ENCODE measurements around the gene FAM174B.

The FAM174B gene

GRCh38 chr15:92599394-92599970 lies 56.1 kb downstream of the FAM174B start:
- peak; percentile 33 for DNase-seq (ENCODE audit: low spot score)

GRCh38 chr15:92597548-92597947 lies 58.0 kb downstream of the FAM174B start:
- DNase-seq (ENCODE audit: low spot score): no peak

- DNase-seq (ENCODE audit: low spot score): no peak
Observed at GRCh38 chr15:92596623-92597022, 59.0 kb downstream of the FAM174B start.

- DNase-seq (ENCODE audit: low spot score): no peak
Observed at GRCh38 chr15:92595506-92596381, 59.8 kb downstream of the FAM174B start.

GRCh38 chr15:92591275-92591674 lies 64.3 kb downstream of the FAM174B start:
- no peak for DNase-seq (ENCODE audit: low spot score)

- DNase-seq (ENCODE audit: low spot score): no peak
Observed at GRCh38 chr15:92586966-92587365, 68.6 kb downstream of the FAM174B start.

- no peak for DNase-seq (ENCODE audit: low spot score)
Observed at GRCh38 chr15:92586383-92586942, 69.1 kb downstream of the FAM174B start.

GRCh38 chr15:92584105-92584504 lies 71.5 kb downstream of the FAM174B start:
- DNase-seq (ENCODE audit: low spot score): no peak

GRCh38 chr15:92583096-92584034 lies 72.2 kb downstream of the FAM174B start:
- no peak for DNase-seq (ENCODE audit: low spot score)

- DNase-seq (ENCODE audit: low spot score): no peak
Observed at GRCh38 chr15:92582206-92582605, 73.4 kb downstream of the FAM174B start.

GRCh38 chr15:92580933-92581445 lies 74.6 kb downstream of the FAM174B start:
- DNase-seq (ENCODE audit: low spot score): no peak

GRCh38 chr15:92580521-92580920 lies 75.1 kb downstream of the FAM174B start:
- no peak for DNase-seq (ENCODE audit: low spot score)

- no peak for DNase-seq (ENCODE audit: low spot score)
Observed at GRCh38 chr15:92579931-92580470, 75.6 kb downstream of the FAM174B start.

GRCh38 chr15:92579486-92579885 lies 76.1 kb downstream of the FAM174B start:
- DNase-seq (ENCODE audit: low spot score): no peak

GRCh38 chr15:92578096-92578835 lies 77.3 kb downstream of the FAM174B start:
- DNase-seq (ENCODE audit: low spot score): no peak

- DNase-seq (ENCODE audit: low spot score): no peak
Observed at GRCh38 chr15:92576597-92577200, 78.9 kb downstream of the FAM174B start.

- no peak for DNase-seq (ENCODE audit: low spot score)
Observed at GRCh38 chr15:92574566-92574965, 81.0 kb downstream of the FAM174B start.

GRCh38 chr15:92574161-92574560 lies 81.4 kb downstream of the FAM174B start:
- DNase-seq (ENCODE audit: low spot score): no peak

- no peak for DNase-seq (ENCODE audit: low spot score)
Observed at GRCh38 chr15:92571824-92572223, 83.8 kb downstream of the FAM174B start.

- no peak for DNase-seq (ENCODE audit: low spot score)
Observed at GRCh38 chr15:92570391-92570790, 85.2 kb downstream of the FAM174B start.
